Measurements from ENCODE around the gene CEACAM4. TPM values are rescaled to one million over a fixed set of nuclear protein-coding genes. Genes with fewer than 3 reads are reported as not detected.

CEACAM4 gene
- not detected in 2 replicates for total RNA-seq

GRCh38 chr19:41626877-41627276, at the start of gene CEACAM4:
CEACAM4 (minus strand) TSS chr19:41627074; CDS start chr19:41626963, 111 bp downstream.

GRCh38 chr19:41575998-41576397, 50.9 kb downstream of the CEACAM4 start, which contains the start of gene CEACAM21:
CEACAM21 (plus strand) TSS chr19:41576166; CDS start chr19:41576275, 109 bp downstream.

Other genes starting within 250 kb of the CEACAM4 start
- gene EXOSC5, start 229.7 kb downstream of the CEACAM4 start, total RNA-seq: 7.2 and 11.0 TPM in 2 replicates
- gene BCKDHA, start 229.3 kb downstream of the CEACAM4 start, total RNA-seq: 23.1 and 26.3 TPM in 2 replicates
- gene B3GNT8, start 199.7 kb downstream of the CEACAM4 start, total RNA-seq: 0.26 and 2.0 TPM in 2 replicates
- gene DMAC2, start 187.2 kb downstream of the CEACAM4 start, total RNA-seq: 20.0 and 23.9 TPM in 2 replicates
- not detected in 2 replicates for gene ERICH4, start 183.9 kb downstream of the CEACAM4 start, total RNA-seq
- 0.06 TPM in 1 of 2 replicates, not detected in the other for gene CEACAM21, start 50.9 kb downstream of the CEACAM4 start, total RNA-seq
- gene CEACAM7, start 61.2 kb upstream of the CEACAM4 start, total RNA-seq: not detected in 2 replicates
- not detected in 2 replicates for gene CEACAM5, start 81.6 kb upstream of the CEACAM4 start, total RNA-seq
- not detected in 2 replicates for gene CEACAM6, start 128.5 kb upstream of the CEACAM4 start, total RNA-seq
- not detected in 2 replicates for gene CEACAM3, start 169.5 kb upstream of the CEACAM4 start, total RNA-seq
- not detected in 2 replicates for gene LYPD4, start 217.6 kb upstream of the CEACAM4 start, total RNA-seq
- not detected in 2 replicates for gene DMRTC2, start 218.0 kb upstream of the CEACAM4 start, total RNA-seq
- gene RPS19, start 233.2 kb upstream of the CEACAM4 start, total RNA-seq: 1,192 and 1,270 TPM in 2 replicates

Measured in aortic smooth muscle cell (primary cell).